H1 (cell line): Measurements from ENCODE around the gene SNTG2.

Experiments
- ASH2L ChIP-seq: fragments of 200-600, 300-600 bp; sonication (generic); IDR thresholded peaks from one replicate; pipeline ENCODE4 v1.7.1; 2017; ENCODE audit warnings: low read length
- CTCF ChIP-seq, 3 experiments: IDR thresholded peaks; 1 replicate in 2 of 3; 2 replicates in 1 of 3; pipeline versions ENCODE4 v1.5.1 to v1.6.1; 2011; ENCODE audit warnings: low read length in 3 of 3, mild to moderate bottlenecking in 3 of 3, inconsistent platforms in 2 of 3, low read depth in 1 of 3, moderate library complexity in 1 of 3; ENCODE audit not compliant: insufficient read depth in 1 of 3; ENCODE audit errors: control extremely low read depth in 1 of 3
- ZNF274 ChIP-seq: IDR thresholded peaks from 2 replicates; pipeline ENCODE4 v1.7.0; 2012; ENCODE audit warnings: low read length, borderline replicate concordance; ENCODE audit errors: extremely low read depth

DNA sequence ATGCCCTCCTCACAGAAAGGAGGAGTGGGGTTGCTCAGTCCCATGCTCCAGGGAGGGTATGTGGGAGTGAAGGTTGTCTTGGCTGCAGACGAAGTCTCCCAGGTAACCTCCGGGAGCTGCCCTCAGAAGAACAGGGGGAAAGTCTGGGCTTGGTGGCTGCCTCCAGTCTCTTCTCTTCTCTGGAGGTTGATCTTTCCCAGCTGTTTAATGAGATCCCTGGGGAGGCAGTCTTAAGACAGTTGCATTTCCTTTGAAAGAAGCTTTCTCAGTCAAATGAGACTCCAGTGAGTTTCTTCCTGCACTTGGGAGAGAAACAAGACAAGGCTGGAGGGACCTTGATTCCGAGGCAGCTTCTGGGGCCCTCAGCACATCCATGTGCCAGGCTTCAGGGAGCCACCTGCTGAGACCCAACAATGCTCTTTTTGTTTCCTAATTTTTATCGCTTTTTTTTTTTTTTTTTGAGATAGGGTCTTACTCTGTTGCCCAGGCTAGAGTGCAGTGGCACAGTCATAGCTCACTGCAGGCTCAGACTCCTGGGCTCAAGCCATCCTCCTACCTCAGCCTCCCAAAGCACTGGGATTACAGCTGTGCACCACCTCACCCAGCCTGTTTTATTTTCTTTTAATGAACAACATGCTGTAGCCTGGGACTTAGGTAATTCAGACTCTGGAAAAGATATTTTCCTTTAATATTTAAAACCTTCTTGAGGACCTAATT lies 390.9 kb downstream of the SNTG2 start:
- TF ChIP-seq ZNF274, result no peak
- no peak for TF ChIP-seq CTCF (IDR thresholded peaks at IDR 0.05; ENCODE audit: control extremely low read depth in 1 of 3, insufficient read depth in 1 of 3, low read depth in 1 of 3, low read length in 3 of 3)
- TF ChIP-seq ASH2L, result no peak
